ENCODE measurements around the gene HTRA2.
"Not testable (repeated sequence)": the region's sequence is repeated elsewhere in the genome, so short reads cannot be mapped to it uniquely, and the experiment has no call there.

HTRA2 gene

DNA sequence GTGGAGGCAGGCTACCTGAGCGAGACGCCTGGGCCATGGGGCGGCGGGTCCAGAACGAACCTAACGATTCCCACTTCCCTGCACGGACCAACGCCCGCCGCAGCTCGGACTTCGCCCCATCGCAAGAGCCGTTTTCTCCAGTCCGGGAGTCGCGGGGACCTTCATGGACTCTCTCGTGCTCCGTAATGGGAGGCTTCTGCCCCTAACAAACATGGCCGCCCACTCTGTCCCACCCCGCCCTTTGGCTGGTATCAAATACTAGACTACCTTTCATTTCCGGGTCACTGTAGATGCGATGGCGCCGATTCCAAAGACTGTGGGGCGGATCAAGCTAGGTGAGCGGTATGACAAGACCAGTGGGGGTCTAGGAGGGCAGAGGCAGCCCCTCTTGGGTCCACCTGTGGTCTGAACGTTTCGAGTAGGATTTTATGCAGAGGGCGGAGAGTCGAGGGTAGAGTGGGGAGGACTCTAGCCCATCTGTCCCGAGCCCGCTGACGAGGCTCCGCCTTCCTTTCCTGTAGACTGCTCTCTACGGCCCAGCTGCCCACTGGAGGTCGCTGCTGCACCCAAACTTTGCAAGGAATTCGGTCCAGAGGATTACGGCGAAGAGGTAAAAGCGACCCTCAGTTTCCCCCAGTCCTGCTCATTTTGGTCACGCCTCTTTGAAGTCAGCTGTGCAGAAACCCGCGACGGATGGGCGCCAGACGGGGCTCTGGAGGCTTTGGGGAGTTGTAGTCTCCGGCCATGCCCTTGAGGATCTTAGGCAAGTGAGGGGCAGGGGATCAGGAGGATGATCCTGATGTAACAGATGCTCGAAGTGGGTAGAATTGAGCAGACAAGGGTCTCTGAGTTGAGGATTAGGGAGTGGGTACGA is 46.7 kb upstream of the HTRA2 start, which contains the start of the genes CCDC142 and TTC31:
Gene CCDC142 (minus strand): TSS at position 198 of the 874 bp plus-strand sequence. CDS start 161 bp downstream, at position 37.
Gene TTC31 (plus strand): TSS at position 281 of the 874 bp plus-strand sequence. CDS start 15 bp downstream, at position 296.
- Histone ChIP-seq H3K79me2 (ENCODE audit: insufficient read depth, low read length) (peaks cover 61% of the 10 kb centered on the region), H3K9me3 (ENCODE audit: insufficient read depth, low read length, severe bottlenecking) (no peaks in the 10 kb centered on the region), H3K27ac (ENCODE audit: low read length) (peak within 1 kb of the TSS; percentile 99), H3K4me1 (ENCODE audit: insufficient read depth, low read length) (peaks cover 40% of the 10 kb centered on the region), H3K9ac (ENCODE audit: low read depth, low read length) (peak within 1 kb of the TSS; percentile 92), H2AFZ (ENCODE audit: low read depth, low read length) (peak within 1 kb of the TSS; percentile 99), H3K27me3 (ENCODE audit: insufficient read depth, low read length, poor library complexity) (no peaks in the 10 kb centered on the region), H3K36me3 (ENCODE audit: insufficient read depth, low read length) (peaks cover 53% of the 10 kb centered on the region), H3K4me3 (ENCODE audit: low read depth in 1 of 2, low read length in 2 of 2) (peak within 1 kb of the TSS; percentile 88 to 95), H4K20me1 (ENCODE audit: insufficient read depth, low read length) (peaks cover 15% of the 10 kb centered on the region), H3K4me2 (ENCODE audit: insufficient read depth, low read length) (peak within 1 kb of the TSS; percentile 100)
- ATAC-seq (ENCODE audit: insufficient read depth, low read depth) (peak; percentile 88), DNase-seq (peak; percentile 96)
- TF ChIP-seq, protein P1, sequence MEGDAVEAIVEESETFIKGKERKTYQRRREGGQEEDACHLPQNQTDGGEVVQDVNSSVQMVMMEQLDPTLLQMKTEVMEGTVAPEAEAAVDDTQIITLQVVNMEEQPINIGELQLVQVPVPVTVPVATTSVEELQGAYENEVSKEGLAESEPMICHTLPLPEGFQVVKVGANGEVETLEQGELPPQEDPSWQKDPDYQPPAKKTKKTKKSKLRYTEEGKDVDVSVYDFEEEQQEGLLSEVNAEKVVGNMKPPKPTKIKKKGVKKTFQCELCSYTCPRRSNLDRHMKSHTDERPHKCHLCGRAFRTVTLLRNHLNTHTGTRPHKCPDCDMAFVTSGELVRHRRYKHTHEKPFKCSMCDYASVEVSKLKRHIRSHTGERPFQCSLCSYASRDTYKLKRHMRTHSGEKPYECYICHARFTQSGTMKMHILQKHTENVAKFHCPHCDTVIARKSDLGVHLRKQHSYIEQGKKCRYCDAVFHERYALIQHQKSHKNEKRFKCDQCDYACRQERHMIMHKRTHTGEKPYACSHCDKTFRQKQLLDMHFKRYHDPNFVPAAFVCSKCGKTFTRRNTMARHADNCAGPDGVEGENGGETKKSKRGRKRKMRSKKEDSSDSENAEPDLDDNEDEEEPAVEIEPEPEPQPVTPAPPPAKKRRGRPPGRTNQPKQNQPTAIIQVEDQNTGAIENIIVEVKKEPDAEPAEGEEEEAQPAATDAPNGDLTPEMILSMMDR (IDR thresholded peaks at IDR 0.05; ENCODE audit: borderline replicate concordance, extremely low read depth, low read length, poor library complexity, severe bottlenecking), result peak; percentile 97
- no peak for TF ChIP-seq EZH2 (IDR thresholded peaks at IDR 0.05; ENCODE audit: borderline replicate concordance, low read depth, low read length, severe bottlenecking)

DNA sequence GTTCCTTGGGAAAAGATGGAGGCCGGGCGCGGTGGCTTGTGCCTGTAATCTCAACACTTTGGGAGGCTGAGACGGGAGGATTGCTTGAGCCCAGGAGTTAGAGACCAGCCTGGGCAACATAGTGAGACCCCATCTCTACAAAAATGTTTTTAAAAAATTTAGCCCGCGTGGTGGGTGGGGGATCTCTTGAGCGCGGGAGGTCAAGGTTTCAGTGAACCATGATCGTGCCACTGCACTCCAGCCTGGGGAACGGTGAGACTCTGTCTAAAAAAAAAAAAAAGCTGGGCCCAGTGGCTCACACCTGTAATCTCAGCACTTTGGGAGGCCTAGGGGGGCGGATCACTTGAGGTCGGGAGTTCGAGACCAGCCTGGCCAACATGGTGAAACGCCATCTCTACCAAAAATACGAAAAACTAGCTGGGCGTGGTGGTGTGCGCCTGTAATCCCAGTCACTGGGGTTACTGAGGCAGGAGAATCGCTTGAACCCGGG is 46.0 kb upstream of the HTRA2 start:
- peaks cover 40% of the 10 kb centered on the region for H3K4me1 ChIP-seq (ENCODE audit: insufficient read depth, low read length)
- peak overlapping the region; percentile 92 for H3K9ac ChIP-seq (ENCODE audit: low read depth, low read length)
- H3K4me2 ChIP-seq (ENCODE audit: insufficient read depth, low read length), result peak overlapping the region; percentile 100
- H4K20me1 ChIP-seq (ENCODE audit: insufficient read depth, low read length), result peaks cover 15% of the 10 kb centered on the region
- not testable (repeated sequence) for H3K27me3 ChIP-seq (ENCODE audit: insufficient read depth, low read length, poor library complexity); ATAC-seq (ENCODE audit: insufficient read depth, low read depth); DNase-seq; H3K9me3 ChIP-seq (ENCODE audit: insufficient read depth, low read length, severe bottlenecking)
- peaks cover 65% of the 10 kb centered on the region for H3K79me2 ChIP-seq (ENCODE audit: insufficient read depth, low read length)
- H2AFZ ChIP-seq (ENCODE audit: low read depth, low read length), result peak overlapping the region; percentile 99
- peaks cover 60% of the 10 kb centered on the region for H3K36me3 ChIP-seq (ENCODE audit: insufficient read depth, low read length)
- peak overlapping the region; percentile 88 to 95 for H3K4me3 ChIP-seq (ENCODE audit: low read depth in 1 of 2, low read length in 2 of 2)
- H3K27ac ChIP-seq (ENCODE audit: low read length), result peak overlapping the region; percentile 99

DNA sequence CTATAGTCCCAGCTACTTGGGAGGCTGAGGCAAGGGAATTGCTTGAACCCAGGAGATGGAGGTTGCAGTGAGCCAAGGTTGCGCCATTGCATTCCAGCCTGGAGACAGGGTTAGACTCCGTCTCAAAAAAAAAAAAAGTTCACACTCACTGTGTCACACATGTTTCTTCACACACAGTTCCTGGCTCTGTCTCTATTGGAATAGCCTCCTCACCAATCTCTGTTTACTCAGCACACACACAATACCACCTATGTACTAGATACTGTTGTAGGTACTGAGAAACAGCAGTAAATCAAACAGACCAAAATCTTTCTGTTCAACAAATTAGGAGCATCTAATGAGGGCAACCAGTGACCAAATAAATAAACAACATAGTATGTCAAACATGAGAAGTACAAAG is 43.6 kb upstream of the HTRA2 start:
- no peak overlapping the region for H3K9ac ChIP-seq (ENCODE audit: low read depth, low read length)
- H3K9me3 ChIP-seq (ENCODE audit: insufficient read depth, low read length, severe bottlenecking), result no peaks in the 10 kb centered on the region
- H3K4me1 ChIP-seq (ENCODE audit: insufficient read depth, low read length), result peaks cover 28% of the 10 kb centered on the region
- H3K27ac ChIP-seq (ENCODE audit: low read length), result no peak overlapping the region
- peaks cover 9% of the 10 kb centered on the region for H4K20me1 ChIP-seq (ENCODE audit: insufficient read depth, low read length)
- no peak overlapping the region for H2AFZ ChIP-seq (ENCODE audit: low read depth, low read length)
- H3K36me3 ChIP-seq (ENCODE audit: insufficient read depth, low read length), result peaks cover 66% of the 10 kb centered on the region
- peaks cover 49% of the 10 kb centered on the region for H3K79me2 ChIP-seq (ENCODE audit: insufficient read depth, low read length)
- ATAC-seq (ENCODE audit: insufficient read depth, low read depth), result no peak
- no peak overlapping the region for H3K4me2 ChIP-seq (ENCODE audit: insufficient read depth, low read length)
- DNase-seq, result no peak
- no peaks in the 10 kb centered on the region for H3K27me3 ChIP-seq (ENCODE audit: insufficient read depth, low read length, poor library complexity)
- no peak overlapping the region for H3K4me3 ChIP-seq (ENCODE audit: low read depth in 1 of 2, low read length in 2 of 2)
- TF ChIP-seq, protein P1 (IDR thresholded peaks at IDR 0.05; ENCODE audit: borderline replicate concordance, extremely low read depth, low read length, poor library complexity, severe bottlenecking), result no peak
- TF ChIP-seq EZH2 (IDR thresholded peaks at IDR 0.05; ENCODE audit: borderline replicate concordance, low read depth, low read length, severe bottlenecking), result no peak

Measured in DND-41 (cell line).